HCT116 (cell line): ENCODE results near the gene UGGT2. TPM values are rescaled to one million over a fixed set of nuclear protein-coding genes. Genes with fewer than 3 reads are reported as not detected.

Source experiments
- ATAC-seq: fragments of 200-7000 bp; cut with Tn5 transposase; 2 replicates; pipeline ENCODE4 v1.9.1; 2020; ENCODE audit warnings: mild to moderate bottlenecking, moderate library complexity
- Bru-seq: library from RNA; stranded (reverse); fragments of 400-500 nt; gene quantifications from one replicate; lab custom pipeline; 2021; lab: Mats Ljungman, UMichigan
- BruChase-seq, 2 experiments: library from RNA; stranded (reverse); fragments of 400-500 nt; gene quantifications; one replicate each; lab custom pipeline; 2021; lab: Mats Ljungman, UMichigan
- BruUV-seq: library from RNA; stranded (reverse); fragments of 400-500 nt; replicated peaks from 2 replicates; lab custom pipeline; 2021; lab: Mats Ljungman, UMichigan
- CTCF ChIA-PET: fragments of 300-600 bp; sonication (Branson Sonifier 250); formaldehyde crosslinking; loops from one replicate; lab custom pipeline; 2021; ENCODE audit warnings: antibody characterized with exemption; lab: Charles Lee
- POLR2A ChIA-PET: fragments of 300-600, 350-600 bp; sonication (Branson Sonifier 250); formaldehyde crosslinking; loops from one replicate; lab custom pipeline; 2021; ENCODE audit warnings: antibody characterized with exemption; lab: Charles Lee
- RAD21 ChIA-PET, 2 experiments: fragments of 300-600 bp; sonication (Branson Sonifier 250); formaldehyde crosslinking; loops; one replicate each; lab custom pipeline; 2023; ENCODE audit warnings: low total read pairs in 2 of 2; ENCODE audit not compliant: uncharacterized antibody in 2 of 2, unreplicated experiment in 2 of 2, low non-redundant PET in 1 of 2; lab: Charles Lee
- DNase-seq: peaks from one replicate; pipeline ENCODE4 v3.0.0-alpha.2; 2010; ENCODE audit warnings: low read depth, low spot score
- H2AFZ ChIP-seq: fragments of 200-600 bp; shearing (Covaris generic), sonication (generic); 2 replicates; pipeline ENCODE4 v1.6.1; 2017; ENCODE audit warnings: low read depth, mixed run types, mixed read lengths, antibody characterized with exemption, low read length; ENCODE audit not compliant: poor library complexity, severe bottlenecking
- H3K27ac ChIP-seq: 2 replicates; pipeline ENCODE4 v1.5.1; 2012; ENCODE audit warnings: low read depth, low read length
- H3K27me3 ChIP-seq: fragments of 200-600 bp; sonication (generic); 2 replicates; pipeline ENCODE4 v1.6.1; 2016; ENCODE audit warnings: mixed run types, low read length, mixed read lengths; ENCODE audit not compliant: insufficient read depth
- H3K36me3 ChIP-seq, 2 experiments: fragments of 200-500 bp in 1 of 2; fragments of 200-600 bp in 1 of 2; sonication (Bioruptor generic) in 1 of 2; sonication (generic) in 1 of 2; 2 replicates each; pipeline versions ENCODE4 v1.5.1 to v1.6.1; 2014 to 2016; ENCODE audit warnings: low read length in 2 of 2, inconsistent platforms in 1 of 2, mixed read lengths in 1 of 2, mixed run types in 1 of 2; ENCODE audit not compliant: insufficient read depth in 2 of 2, control insufficient read depth in 1 of 2
- H3K4me1 ChIP-seq, 2 experiments: fragments of 200-600 bp in 1 of 2; sonication (generic) in 1 of 2; 2 replicates each; pipeline versions ENCODE4 v1.5.1 to v1.6.1; 2012 to 2017; ENCODE audit warnings: low read length in 2 of 2, inconsistent platforms in 1 of 2, mild to moderate bottlenecking in 1 of 2, mixed read lengths in 1 of 2, mixed run types in 1 of 2, moderate library complexity in 1 of 2; ENCODE audit not compliant: insufficient read depth in 2 of 2, control insufficient read depth in 1 of 2
- H3K4me2 ChIP-seq: fragments of 200-600 bp; sonication (generic); 2 replicates; pipeline ENCODE4 v1.6.1; 2017; ENCODE audit warnings: mixed run types, low read length, mixed read lengths
- H3K4me3 ChIP-seq, 2 experiments: fragments of 200-600 bp in 1 of 2; sonication (generic) in 1 of 2; replicated peaks in 1 of 2; 2 replicates each; pipeline ENCODE4 v1.5.1; 2011 to 2016; ENCODE audit warnings: low read length in 2 of 2, control low read depth in 1 of 2, low read depth in 1 of 2, mild to moderate bottlenecking in 1 of 2, mixed read lengths in 1 of 2, mixed run types in 1 of 2
- H3K79me2 ChIP-seq: fragments of 200-600 bp; sonication (generic); 2 replicates; pipeline ENCODE4 v1.6.1; 2017; ENCODE audit warnings: mild to moderate bottlenecking, mixed run types, low read length, moderate library complexity, mixed read lengths; ENCODE audit not compliant: insufficient read depth
- H3K9ac ChIP-seq: fragments of 200-600 bp; sonication (generic); 2 replicates; pipeline ENCODE4 v1.6.1; 2016; ENCODE audit warnings: low read length, mixed read lengths
- H3K9me2 ChIP-seq: fragments of 200-600 bp; sonication (generic), shearing (Covaris generic); 2 replicates; pipeline ENCODE4 v1.6.1; 2017; ENCODE audit warnings: mixed run types, mild to moderate bottlenecking, moderate library complexity; ENCODE audit not compliant: insufficient read depth
- H3K9me3 ChIP-seq, 2 experiments: fragments of 200-500 bp in 1 of 2; fragments of 200-600 bp in 1 of 2; sonication (Bioruptor generic) in 1 of 2; sonication (generic) in 1 of 2; 2 replicates each; pipeline ENCODE4 v1.6.1; 2014 to 2017; ENCODE audit warnings: low read length in 2 of 2, mixed read lengths in 2 of 2, inconsistent platforms in 1 of 2, low read depth in 1 of 2, mild to moderate bottlenecking in 1 of 2, mixed run types in 1 of 2, moderate library complexity in 1 of 2; ENCODE audit not compliant: control insufficient read depth in 1 of 2, insufficient read depth in 1 of 2
- H4K20me1 ChIP-seq: fragments of 200-600 bp; sonication (generic), shearing (Covaris generic); 2 replicates; pipeline ENCODE4 v1.6.1; 2017; ENCODE audit warnings: mixed run types, mild to moderate bottlenecking, moderate library complexity; ENCODE audit not compliant: insufficient read depth
- CTCF ChIP-seq, 3 experiments: fragments of 200-600 bp in 1 of 3; sonication (generic) in 1 of 3; IDR thresholded peaks in 2 of 3; conservative IDR thresholded peaks in 1 of 3; 2 replicates each; pipeline ENCODE4 v1.5.1; 2012 to 2017; ENCODE audit warnings: low read depth in 2 of 3, low read length in 2 of 3, antibody characterized with exemption in 1 of 3, borderline replicate concordance in 1 of 3, control low read depth in 1 of 3, mild to moderate bottlenecking in 1 of 3, mixed read lengths in 1 of 3, mixed run types in 1 of 3, moderate library complexity in 1 of 3; ENCODE audit not compliant: insufficient read depth in 1 of 3
- EGR1 ChIP-seq: IDR thresholded peaks from 2 replicates; pipeline ENCODE4 v1.6.1; 2012; ENCODE audit warnings: low read depth
- ELF1 ChIP-seq: IDR thresholded peaks from 2 replicates; pipeline ENCODE4 v1.6.1; 2012; ENCODE audit warnings: low read depth, borderline replicate concordance
- EZH2 ChIP-seq: fragments of 200-600 bp; sonication (generic); IDR thresholded peaks from 2 replicates; pipeline ENCODE4 v1.6.1; 2017; ENCODE audit warnings: antibody characterized with exemption, mixed run types
- MAX ChIP-seq: IDR thresholded peaks from 2 replicates; pipeline ENCODE4 v1.6.1; 2012
- POLR2A ChIP-seq: IDR thresholded peaks from 2 replicates; pipeline ENCODE4 v1.7.0; 2011; ENCODE audit warnings: borderline replicate concordance; ENCODE audit not compliant: insufficient read depth, insufficient read length; ENCODE audit errors: extremely low read depth
- POLR2AphosphoS5 ChIP-seq: IDR thresholded peaks from 2 replicates; pipeline ENCODE4 v1.6.1; 2011; ENCODE audit warnings: mild to moderate bottlenecking, low read depth, low read length, moderate library complexity
- SIN3A ChIP-seq: IDR thresholded peaks from 2 replicates; pipeline ENCODE4 v1.6.1; 2012; ENCODE audit warnings: low read depth
- TCF7L2 ChIP-seq: IDR thresholded peaks from 2 replicates; pipeline ENCODE4 v1.7.0; 2011; ENCODE audit warnings: borderline replicate concordance, inconsistent platforms; ENCODE audit not compliant: insufficient read depth, insufficient read length; ENCODE audit errors: extremely low read depth
- YY1 ChIP-seq: IDR thresholded peaks from 2 replicates; pipeline ENCODE4 v1.6.1; 2011; ENCODE audit warnings: low read length, low read depth, moderate library complexity, mild to moderate bottlenecking; ENCODE audit not compliant: insufficient replicate concordance; ENCODE audit errors: extremely low read depth
- ZBTB33 ChIP-seq: IDR thresholded peaks from 2 replicates; pipeline ENCODE4 v1.6.1; 2011; ENCODE audit warnings: mild to moderate bottlenecking, low read length, moderate library complexity; ENCODE audit not compliant: insufficient replicate concordance; ENCODE audit errors: extremely low read depth
- ZFX ChIP-seq: fragments of 450-650 bp; IDR thresholded peaks from 2 replicates; pipeline ENCODE4 v1.6.1; 2017
- intact Hi-C: fragments of 100-400 bp; cut with micrococcal nuclease; formaldehyde crosslinking; loops from 2 replicates; pipeline ENCODE4 v1.10.0; 2022
- long read RNA-seq: library from polyadenylated mRNA; unstranded; transcript quantifications from one replicate; pipeline ENCODE4 v2.0.0, GENCODE V29; 2021; ENCODE audit not compliant: unreplicated experiment
- polyA plus RNA-seq: library from polyadenylated mRNA; unstranded; fragments of >200 nt; gene quantifications from 2 replicates; pipeline ENCODE4 v1.2.1, GENCODE V29; 2012; ENCODE audit warnings: missing spikeins
- total RNA-seq: library from RNA; stranded (reverse); gene quantifications from one replicate; pipeline ENCODE4 v1.2.1, GENCODE V29; 2021; ENCODE audit not compliant: unreplicated experiment

The UGGT2 gene
- total RNA-seq (27.1 TPM), Bru-seq, nascent RNA (percentile 88 among the genes with signal in this experiment), BruChase-seq, experiment 1, labeled RNA remaining after a 6-hour chase (percentile 75 among the genes with signal in this experiment), BruChase-seq, experiment 2, labeled RNA remaining after a 2-hour chase (percentile 90 among the genes with signal in this experiment)
- polyA plus RNA-seq = 4.6 and 7.7 TPM in 2 replicates
- long read RNA-seq, full-length matches to known transcripts = 6 of 20 reads
- long read RNA-seq, partial matches to known transcripts = 2 of 20 reads
- long read RNA-seq, other reads (novel, unspliced or antisense) = 12 of 20 reads

GRCh38 chr13:96053003-96053703 lies at the start of gene UGGT2:
Gene UGGT2, minus strand, starts transcription at chr13:96053401. Its CDS starts 89 bp downstream, at chr13:96053312.
- ChIA-PET CTCF (interaction anchor here (1.0 to 2.0 kb wide), 6 partner anchors 21 to 915 kb away, joined by 3 to 7 read pairs (median 4); no protein-coding TSS in a partner anchor), RAD21 (no interaction called here), POLR2A (interaction anchor here (0.6 to 1.5 kb wide), 10 partner anchors 9 to 914 kb away, joined by 3 to 8 read pairs (median 4); partner anchors contain the start of gene DNAJC3)
- peak within 1 kb of the TSS; percentile 62 to 81 for H3K4me3 ChIP-seq
- H3K9me3 ChIP-seq = no peaks in the 10 kb centered on the region
- no peaks in the 10 kb centered on the region for H3K9me2 ChIP-seq
- peak; percentile 95 for ATAC-seq
- no peaks in the 10 kb centered on the region for H3K36me3 ChIP-seq
- H4K20me1 ChIP-seq = no peaks in the 10 kb centered on the region
- H3K27me3 ChIP-seq = no peaks in the 10 kb centered on the region
- H3K4me2 ChIP-seq = peak within 1 kb of the TSS; percentile 82
- peaks cover 28% of the 10 kb centered on the region for H3K79me2 ChIP-seq
- peak within 1 kb of the TSS; percentile 96 for H2AFZ ChIP-seq
- DNase-seq = peak; percentile 91
- H3K4me1 ChIP-seq = peaks cover 5 to 17% of the 10 kb centered on the region in 2 experiments; a peak in 3 of 4 replicates
- intact Hi-C loops = no loop called here
- TF ChIP-seq YY1 (no peak), MAX (peak; percentile 84), EGR1 (peak; percentile 70; the same call in 1 of the 2 replicates), SIN3A (peak; percentile 81), POLR2A (peak; percentile 86), CTCF (IDR thresholded peaks at IDR 0.05 in 2 of 3, conservative IDR thresholded peaks at IDR 0.05 in 1 of 3; ENCODE audit: borderline replicate concordance in 1 of 3, insufficient read depth in 1 of 3, low read depth in 2 of 3, low read length in 2 of 3) (no peak), ZBTB33 (peak; percentile 25), POLR2AphosphoS5 (peak; percentile 80), ZFX (peak; percentile 61), ELF1 (peak; percentile 74), TCF7L2 (peak; percentile 41), EZH2 (no peak)
- peak within 1 kb of the TSS; percentile 78 for H3K27ac ChIP-seq
- BruUV-seq = no TSS peak
- peak within 1 kb of the TSS; percentile 81 for H3K9ac ChIP-seq
